Heart left ventricle (tissue), 16 donors: Measurements from ENCODE around the gene MAFG. TPM values are rescaled to one million over a fixed set of nuclear protein-coding genes. Genes with fewer than 3 reads are reported as not detected.

Experiments used
- ATAC-seq, 4 donors: fragments of 200-7000 bp; cut with Tn5 transposase; one replicate each; pipeline ENCODE4 v1.9.1; 2020 to 2022; ENCODE audit warnings: moderate library complexity in 4 of 4, mild to moderate bottlenecking in 3 of 4, moderate number of reproducible peaks in 1 of 4
- DNase-seq, 5 donors: peaks; one replicate each; pipeline ENCODE4 v3.0.0-alpha.2; 2020
- H3K27ac ChIP-seq, 12 donors: fragments of 200-600 bp; sonication (generic) in 4 of 12; one replicate each; pipeline versions ENCODE4 v1.5.0 to v1.8.0; 2016 to 2022; ENCODE audit warnings: mild to moderate bottlenecking in 2 of 12
- H3K27me3 ChIP-seq, 9 donors: fragments of 200-600 bp; sonication (generic) in 2 of 9; one replicate each; pipeline versions ENCODE4 v1.5.1 to v1.8.0; 2016 to 2022; ENCODE audit warnings: mild to moderate bottlenecking in 3 of 9
- H3K36me3 ChIP-seq, 9 donors: fragments of 200-600 bp; sonication (generic) in 2 of 9; one replicate each; pipeline versions ENCODE4 v1.5.0 to v1.8.0; 2018 to 2022; ENCODE audit warnings: mild to moderate bottlenecking in 2 of 9
- H3K4me1 ChIP-seq, 12 donors: fragments of 200-600 bp; sonication (generic) in 4 of 12; one replicate each; pipeline versions ENCODE4 v1.5.0 to v1.8.0; 2016 to 2022; ENCODE audit warnings: mild to moderate bottlenecking in 3 of 12
- H3K4me3 ChIP-seq, 12 donors: fragments of 200-600 bp; sonication (generic) in 4 of 12; one replicate each; pipeline versions ENCODE4 v1.5.0 to v1.8.0; 2017 to 2022; ENCODE audit warnings: mild to moderate bottlenecking in 9 of 12, moderate library complexity in 4 of 12
- H3K9me3 ChIP-seq, 12 donors: fragments of 200-600 bp; sonication (generic) in 4 of 12; one replicate each; pipeline versions ENCODE4 v1.5.0 to v1.8.0; 2016 to 2022; ENCODE audit warnings: mild to moderate bottlenecking in 1 of 12
- POLR2A ChIP-seq, 2 donors: fragments of 450-650 bp; IDR thresholded peaks; one replicate each; pipeline ENCODE4 v1.6.1; 2017; ENCODE audit warnings: antibody characterized with exemption in 2 of 2, mild to moderate bottlenecking in 2 of 2, moderate library complexity in 2 of 2
- WGBS, 4 donors: extraction: QIAGEN DNeasy Blood & Tissue Kit in 2 of 4; methylation state at CpG; one replicate each; pipeline versions ENCODE4 v1.1.5 to v1.1.7; 2013 to 2018; 5-methylcytosine and 5-hydroxymethylcytosine counted together
- intact Hi-C, 10 donors: fragments of 100-400 bp; cut with DNase I; formaldehyde crosslinking; loops; one replicate each; pipeline versions ENCODE4 v1.11.1 to v1.14.2; 2022
- long read RNA-seq, 3 donors: library from polyadenylated mRNA; unstranded; transcript quantifications; one replicate each; pipeline ENCODE4 v2.0.0, GENCODE V29; 2020 to 2021
- polyA plus RNA-seq, 2 donors: library from polyadenylated mRNA; stranded (reverse); fragments of 200-250 nt; gene quantifications; one replicate each; pipeline ENCODE4 v1.2.3, GENCODE V29; 2013
- total RNA-seq, 9 donors: library from RNA; depleted of rRNA in 2 of 9; stranded (reverse); fragments of >200 nt in 2 of 9; fragmentation: NEBNext Ultra II Directional in 3 of 9; extraction: Animal tissue kit (Norgen Biotek cat#: 25700) in 3 of 9; gene quantifications; one replicate each; pipeline versions ENCODE4 v1.1.0 to v1.2.4, GENCODE V29; 2016 to 2023
- TF ChIP-seq, protein P1 (sequence below), 12 donors: fragments of 200-600 bp; sonication (generic) in 4 of 12; IDR thresholded peaks; one replicate each; pipeline versions ENCODE4 v1.5.0 to v1.8.0; 2018 to 2022; ENCODE audit warnings: antibody characterized with exemption in 12 of 12, mild to moderate bottlenecking in 5 of 12
- donor health status: ischemic (EF 13 %, LVEDD 7.1; RV severe dilation, severe dysfunction).
- donor health status: healthy with polysubstance abuse.
- donor health status: DM: no; HTN: yes; CAD: no.
- donor health status: DM: no; HTN: no; CAD: no.
- donor health status: ischemic (EF 25% LVEDD 6.9; RV normal size, moderate dysfunction).
- donor health status: ischemic (EF 25% LVEDD 5.7; RV mildly dilated, moderate dysfunction).
- donor health status: healthy.
- donor health status: DM: yes; HTN: yes; CAD: no.
- donor health status: ischemic (EF 35%, LVEDD 5.7; RV mildly dilated, moderate dysfunction).
- donor health status: nonischemic (EF 11% LVEDD 7.7; RV severe dilation, severe dysfunction).
- donor health status: DM: yes; HTN: yes; CAD: no.
- donor health status: PGD.
- donor health status: ischemic (EF 29% LVEDD 5.4; RV normal size, mild dysfunction).
- donor health status: nonischemic (EF 23%, LVEDD 6.1; RV moderate dilation, normal function).

The MAFG gene
- total RNA-seq (10 to 100 TPM; 14.3 to 30.5 (median 18.0) TPM), polyA plus RNA-seq (10 to 100 TPM; 10.2 to 23.6 TPM)
- long read RNA-seq, donor 1, full-length matches to known transcripts: 24 of 29 reads
- long read RNA-seq, donor 1, partial matches to known transcripts: 1 of 29 reads
- long read RNA-seq, donor 1, other reads (novel, unspliced or antisense): 4 of 29 reads
- long read RNA-seq, donor 2, partial matches to known transcripts: 0 of 14 reads
- long read RNA-seq, donor 2, other reads (novel, unspliced or antisense): 13 of 14 reads
- long read RNA-seq, donor 3, full-length matches to known transcripts: 37 of 46 reads
- long read RNA-seq, donor 3, partial matches to known transcripts: 1 of 46 reads
- long read RNA-seq, donor 3, other reads (novel, unspliced or antisense): 8 of 46 reads

- H3K9me3 ChIP-seq: no peaks in the 10 kb centered on the region
- ATAC-seq (peak; percentile 33 to 70 (median 59)), DNase-seq (peak; percentile 91 to 96 (median 93))
- WGBS, 4 donors: 1% methylated on average over 36 to 98 of the region's 98 CpGs
- intact Hi-C loops: loop anchor here in 1 of 10 donors (5.0 kb wide), 1 partner anchor 56 kb away; the partner anchor contains the start of gene ARHGDIA
- peaks cover 21 to 51% (median 41%) of the 10 kb centered on the region in 12 donors for H3K4me1 ChIP-seq
- H3K27me3 ChIP-seq: peaks cover 0 to 14% (median 0%) of the 10 kb centered on the region in 9 donors
- peak within 1 kb of the TSS; percentile 84 to 98 (median 94) for H3K4me3 ChIP-seq
- peaks cover 0 to under 1% (median 0%) of the 10 kb centered on the region in 9 donors for H3K36me3 ChIP-seq
- peak within 1 kb of the TSS; percentile 86 to 99 (median 95) for H3K27ac ChIP-seq
- TF ChIP-seq, protein P1, sequence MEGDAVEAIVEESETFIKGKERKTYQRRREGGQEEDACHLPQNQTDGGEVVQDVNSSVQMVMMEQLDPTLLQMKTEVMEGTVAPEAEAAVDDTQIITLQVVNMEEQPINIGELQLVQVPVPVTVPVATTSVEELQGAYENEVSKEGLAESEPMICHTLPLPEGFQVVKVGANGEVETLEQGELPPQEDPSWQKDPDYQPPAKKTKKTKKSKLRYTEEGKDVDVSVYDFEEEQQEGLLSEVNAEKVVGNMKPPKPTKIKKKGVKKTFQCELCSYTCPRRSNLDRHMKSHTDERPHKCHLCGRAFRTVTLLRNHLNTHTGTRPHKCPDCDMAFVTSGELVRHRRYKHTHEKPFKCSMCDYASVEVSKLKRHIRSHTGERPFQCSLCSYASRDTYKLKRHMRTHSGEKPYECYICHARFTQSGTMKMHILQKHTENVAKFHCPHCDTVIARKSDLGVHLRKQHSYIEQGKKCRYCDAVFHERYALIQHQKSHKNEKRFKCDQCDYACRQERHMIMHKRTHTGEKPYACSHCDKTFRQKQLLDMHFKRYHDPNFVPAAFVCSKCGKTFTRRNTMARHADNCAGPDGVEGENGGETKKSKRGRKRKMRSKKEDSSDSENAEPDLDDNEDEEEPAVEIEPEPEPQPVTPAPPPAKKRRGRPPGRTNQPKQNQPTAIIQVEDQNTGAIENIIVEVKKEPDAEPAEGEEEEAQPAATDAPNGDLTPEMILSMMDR (IDR thresholded peaks at IDR 0.05): peak in 7 of 12 donors; percentile 11 to 51 (median 31)
- TF ChIP-seq POLR2A (IDR thresholded peaks at IDR 0.05): peak; percentile 27 to 69
Observed at GRCh38 chr17:81927653-81928543, at the start of gene MAFG. MAFG (minus strand) TSS chr17:81927735; CDS start chr17:81923185, 4,550 bp downstream.

- Histone ChIP-seq H3K4me1 (peaks cover 0 to 21% (median 14%) of the 10 kb centered on the region in 12 donors), H3K36me3 (peaks cover 0 to 21% (median 8%) of the 10 kb centered on the region in 9 donors), H3K4me3 (peak overlapping the region; percentile 54 to 96 (median 88)), H3K27ac (peak overlapping the region in 11 of 12 donors; percentile 60 to 95 (median 89)), H3K27me3 (peaks cover 0 to 5% (median 0%) of the 10 kb centered on the region in 9 donors), H3K9me3 (peaks cover 0 to 9% (median 2%) of the 10 kb centered on the region in 12 donors)
- intact Hi-C loops: loop anchor here in 4 of 10 donors (2.0 to 5.0 kb wide), 2 partner anchors 46 to 122 kb away; partner anchors contain the start of genes CENPX (in 4 of the 4), LRRC45 (in 4 of the 4) and FASN (in 1 of the 4)
- WGBS, 4 donors: 16 to 24% (median 23%) methylated on average over 27 to 30 of the region's 30 CpGs
- ATAC-seq (peak; percentile 11 to 42 (median 20)), DNase-seq (peak in 2 of 5 donors; percentile 45 to 56)
- TF ChIP-seq, protein P1 (IDR thresholded peaks at IDR 0.05): no peak
- TF ChIP-seq POLR2A (IDR thresholded peaks at IDR 0.05): no peak
Observed at GRCh38 chr17:81976332-81977210, 49.0 kb upstream of the MAFG start.

- Histone ChIP-seq H3K4me3 (no peak overlapping the region), H3K27me3 (peaks cover 0 to 18% (median 0%) of the 10 kb centered on the region in 9 donors), H3K4me1 (peaks cover 0 to 19% (median 10%) of the 10 kb centered on the region in 12 donors), H3K9me3 (peaks cover 0 to 9% (median 2%) of the 10 kb centered on the region in 12 donors), H3K27ac (no peak overlapping the region), H3K36me3 (no peaks in the 10 kb centered on the region)
- no peak for TF ChIP-seq POLR2A (IDR thresholded peaks at IDR 0.05)
- TF ChIP-seq, protein P1 (IDR thresholded peaks at IDR 0.05): no peak
- no peak for DNase-seq
- intact Hi-C loops: no loop called here
- no peak for ATAC-seq
Observed at GRCh38 chr17:81973432-81973831, 45.9 kb upstream of the MAFG start.
